IMR-90 (cell line): ENCODE results near the gene ATF6B. TPM values are rescaled to one million over a fixed set of nuclear protein-coding genes. Genes with fewer than 3 reads are reported as not detected.
"Not testable (repeated sequence)": the region's sequence is repeated elsewhere in the genome, so short reads cannot be mapped to it uniquely, and the experiment has no call there.

Source experiments
- ATAC-seq: fragments of 200-7000 bp; cut with Tn5 transposase; 2 replicates; pipeline ENCODE4 v1.9.1; 2020; ENCODE audit warnings: low read depth, mild to moderate bottlenecking, moderate library complexity
- BruUV-seq: library from RNA; stranded (reverse); fragments of 400-500 nt; replicated peaks from 2 replicates; lab custom pipeline; 2021; lab: Mats Ljungman, UMichigan
- CTCF ChIA-PET: fragments of 300-600 bp; formaldehyde crosslinking; extraction: SDS; loops from one replicate; lab custom pipeline; 2021; ENCODE audit warnings: antibody characterized with exemption; lab: Yijun Ruan, JAX
- POLR2A ChIA-PET: fragments of 300-600 bp; sonication (Branson Sonifier 250); formaldehyde crosslinking; loops from one replicate; lab custom pipeline; 2022; ENCODE audit warnings: antibody characterized with exemption; ENCODE audit not compliant: unreplicated experiment; lab: Charles Lee
- DNase-seq: peaks from one replicate; pipeline ENCODE4 v3.0.0; 2013
- H2AFZ ChIP-seq: replicated peaks from 2 replicates; pipeline ENCODE3; 2013; ENCODE audit warnings: low read length, mild to moderate bottlenecking; ENCODE audit not compliant: poor library complexity
- H2AK5ac ChIP-seq: 2 replicates; pipeline ENCODE4 v1.6.1; 2013; ENCODE audit warnings: low read depth, low read length, inconsistent platforms
- H2AK9ac ChIP-seq: replicated peaks from 2 replicates; pipeline ENCODE3; 2013; ENCODE audit warnings: mild to moderate bottlenecking, low read depth, low read length, moderate library complexity; ENCODE audit not compliant: poor library complexity
- H2BK120ac ChIP-seq: 2 replicates; pipeline ENCODE4 v1.6.1; 2013; ENCODE audit warnings: low read depth, low read length, inconsistent platforms
- H2BK15ac ChIP-seq: 3 replicates; pipeline ENCODE4 v1.6.1; 2013; ENCODE audit warnings: low read depth, low read length, inconsistent platforms
- H2BK20ac ChIP-seq: 2 replicates; pipeline ENCODE4 v1.6.1; 2013; ENCODE audit warnings: low read depth, mild to moderate bottlenecking, inconsistent platforms, low read length, moderate library complexity
- H2BK5ac ChIP-seq: 2 replicates; pipeline ENCODE4 v1.6.1; 2013; ENCODE audit warnings: mild to moderate bottlenecking, low read depth, low read length, inconsistent platforms; ENCODE audit not compliant: poor library complexity, severe bottlenecking
- H3K14ac ChIP-seq: replicated peaks from 2 replicates; pipeline ENCODE4 v1.6.1; 2013; ENCODE audit warnings: low read depth, low read length, inconsistent platforms
- H3K18ac ChIP-seq: 2 replicates; pipeline ENCODE4 v1.6.1; 2013; ENCODE audit warnings: low read depth, low read length, control low read depth
- H3K23ac ChIP-seq: 2 replicates; pipeline ENCODE4 v1.6.1; 2013; ENCODE audit warnings: low read depth, low read length, inconsistent platforms
- H3K27ac ChIP-seq: 2 replicates; pipeline ENCODE4 v1.5.1; 2013; ENCODE audit warnings: mild to moderate bottlenecking, control low read depth, low read length; ENCODE audit not compliant: insufficient read depth
- H3K27me3 ChIP-seq: 2 replicates; pipeline ENCODE4 v1.6.1; 2013; ENCODE audit warnings: low read length; ENCODE audit not compliant: control insufficient read depth, insufficient read depth
- H3K36me3 ChIP-seq: 2 replicates; pipeline ENCODE4 v1.6.1; 2013; ENCODE audit warnings: low read length, mixed read lengths; ENCODE audit not compliant: control insufficient read depth, insufficient read depth
- H3K4ac ChIP-seq: 2 replicates; pipeline ENCODE4 v1.6.1; 2013; ENCODE audit warnings: low read depth, low read length, inconsistent platforms
- H3K4me1 ChIP-seq: 2 replicates; pipeline ENCODE4 v1.6.1; 2013; ENCODE audit warnings: low read length, mixed read lengths; ENCODE audit not compliant: control insufficient read depth, insufficient read depth
- H3K4me2 ChIP-seq: 2 replicates; pipeline ENCODE4 v1.6.1; 2013; ENCODE audit warnings: low read depth, mild to moderate bottlenecking, control low read depth, low read length, moderate library complexity
- H3K4me3 ChIP-seq: 2 replicates; pipeline ENCODE4 v1.5.1; 2013; ENCODE audit warnings: low read depth, mild to moderate bottlenecking, control low read depth, low read length, moderate library complexity; ENCODE audit not compliant: insufficient read depth
- H3K56ac ChIP-seq: 2 replicates; pipeline ENCODE4 v1.6.1; 2013; ENCODE audit warnings: low read length, inconsistent platforms; ENCODE audit not compliant: insufficient read depth; ENCODE audit errors: extremely low read depth
- H3K79me1 ChIP-seq, 2 experiments: 2 replicates each; pipeline ENCODE4 v1.6.1; 2013; ENCODE audit warnings: low read length in 2 of 2, inconsistent platforms in 1 of 2, low read depth in 1 of 2
- H3K9ac ChIP-seq: 2 replicates; pipeline ENCODE4 v1.6.1; 2013; ENCODE audit warnings: low read depth, low read length, control low read depth
- H3K9me1 ChIP-seq: 2 replicates; pipeline ENCODE4 v1.6.1; 2013; ENCODE audit warnings: low read length, inconsistent platforms; ENCODE audit not compliant: insufficient read depth
- H3K9me3 ChIP-seq: 2 replicates; pipeline ENCODE4 v1.6.1; 2013; ENCODE audit warnings: low read length; ENCODE audit not compliant: control insufficient read depth, insufficient read depth
- H4K20me1 ChIP-seq: 2 replicates; pipeline ENCODE4 v1.6.1; 2013; ENCODE audit warnings: low read length, inconsistent platforms; ENCODE audit not compliant: insufficient read depth
- H4K5ac ChIP-seq: 2 replicates; pipeline ENCODE4 v1.6.1; 2013; ENCODE audit warnings: mild to moderate bottlenecking, low read depth, low read length, control low read depth
- H4K8ac ChIP-seq, 2 experiments: 2 replicates each; pipeline ENCODE4 v1.6.1; 2013; ENCODE audit warnings: low read depth in 2 of 2, low read length in 2 of 2, control low read depth in 1 of 2, inconsistent platforms in 1 of 2
- H4K91ac ChIP-seq: 2 replicates; pipeline ENCODE4 v1.6.1; 2013; ENCODE audit warnings: low read depth, low read length, inconsistent platforms; ENCODE audit not compliant: insufficient read depth
- CEBPB ChIP-seq: IDR thresholded peaks from 2 replicates; pipeline ENCODE4 v1.6.1; 2012; ENCODE audit warnings: low read depth, low read length, improper control_type of control experiment
- SMC3 ChIP-seq: fragments of 150-350 bp; IDR thresholded peaks from 2 replicates; pipeline ENCODE4 v1.6.1; 2016; ENCODE audit warnings: low read depth, mild to moderate bottlenecking, antibody characterized with exemption, low read length, moderate library complexity
- WGBS, 2 experiments: methylation state at CpG; one replicate each; pipeline versions ENCODE4 v1.1.5 to v1.1.7; 2013; ENCODE audit warnings: missing lambda C conversion rate in 2 of 2; ENCODE audit not compliant: insufficient read length in 1 of 2; ENCODE audit errors: extremely low coverage in 2 of 2; 5-methylcytosine and 5-hydroxymethylcytosine counted together
- dilution Hi-C: fragments of 300-500 bp; cut with HindIII; formaldehyde crosslinking; loops from one replicate; pipeline ENCODE4 v1.14.3; 2018; ENCODE audit warnings: low sequenced_read_pairs; ENCODE audit not compliant: unreplicated experiment
- in situ Hi-C: fragments of 300-500 bp; cut with MboI; formaldehyde crosslinking; loops from 3 replicates; pipeline ENCODE4 v1.14.3; 2019; ENCODE audit warnings: low sequenced_read_pairs, inconsistent platforms, mixed read lengths
- intact Hi-C: fragments of 100-400 bp; cut with micrococcal nuclease; formaldehyde crosslinking; loops from 2 replicates; pipeline ENCODE4 v1.10.0; 2022
- polyA plus RNA-seq, 3 experiments: library from polyadenylated mRNA; depleted of rRNA; stranded (reverse); fragments of >200 nt; gene quantifications; 2 replicates each; pipeline ENCODE4 v1.2.3, GENCODE V29; 2012; ENCODE audit warnings: low replicate concordance in 1 of 3
- total RNA-seq: library from RNA; depleted of rRNA; stranded (reverse); fragments of >200 nt; gene quantifications from 2 replicates; pipeline ENCODE4 v1.2.3, GENCODE V29; 2012

The ATF6B gene
- total and polyA plus RNA-seq, 2 of the 4 experiments (the other 2 are of a cell fraction) = 7.9 to 69.6 TPM

- no peak overlapping the region for H2AK5ac ChIP-seq
- H4K5ac ChIP-seq = no peak overlapping the region
- no peak overlapping the region for H4K91ac ChIP-seq
- ChIA-PET CTCF (interaction anchor here (0.9 kb wide), 2 partner anchors 10 kb away, joined by 3 to 4 read pairs; no protein-coding TSS in a partner anchor), POLR2A (no interaction called here)
- no peaks in the 10 kb centered on the region for H4K20me1 ChIP-seq
- H3K14ac ChIP-seq = no peak overlapping the region
- H2BK15ac ChIP-seq = no peak overlapping the region; the same call in 2 of the 3 replicates
- no peak overlapping the region for H3K4me2 ChIP-seq
- H2BK20ac ChIP-seq = peak overlapping the region; percentile 4; the same call in 1 of the 2 replicates
- peaks cover 2% of the 10 kb centered on the region; the same call in 1 of the 2 replicates for H3K36me3 ChIP-seq
- in situ Hi-C loops = no loop called here
- no peak for DNase-seq
- no peak overlapping the region for H2BK120ac ChIP-seq
- H3K4me1 ChIP-seq = peaks cover 4% of the 10 kb centered on the region; the same call in 1 of the 2 replicates
- peak; percentile 54; the same call in 1 of the 2 replicates for TF ChIP-seq CEBPB
- no peak for TF ChIP-seq SMC3
- no peak overlapping the region for H3K18ac ChIP-seq
- no peak for ATAC-seq
- no peaks in the 10 kb centered on the region for H3K79me1 ChIP-seq
- intact Hi-C loops = no loop called here
- H3K56ac ChIP-seq = no peak overlapping the region
- WGBS, 2 experiments = no CpG with 5 or more reads among the region's 1 CpG
- no peak overlapping the region for H3K4me3 ChIP-seq
- 0 out of 2 replicates have a peak, but pooled peaks cover 3% of the 10 kb centered on the region for H3K9me1 ChIP-seq
- no peak overlapping the region for H3K23ac ChIP-seq
- H4K8ac ChIP-seq = no peak overlapping the region
- no peak overlapping the region for H2AFZ ChIP-seq
- dilution Hi-C loops = no loop called here
- 0 out of 2 replicates have a peak overlapping the region, but pooled peaks have one; percentile 17 for H3K9ac ChIP-seq
- H3K27ac ChIP-seq = no peak overlapping the region
- peaks cover 2% of the 10 kb centered on the region; the same call in 1 of the 2 replicates for H3K9me3 ChIP-seq
- BruUV-seq = no TSS peak
- no peak overlapping the region for H2AK9ac ChIP-seq
- H3K27me3 ChIP-seq = peaks cover 27% of the 10 kb centered on the region
- H2BK5ac ChIP-seq = no peak overlapping the region
- no peak overlapping the region for H3K4ac ChIP-seq
Measured at GRCh38 chr6:32146287-32146686, 18.2 kb upstream of the ATF6B start.

GRCh38 chr6:32144238-32144637 lies 16.2 kb upstream of the ATF6B start:
- H3K27me3 ChIP-seq = peaks cover 27% of the 10 kb centered on the region
- DNase-seq, H3K4me3 ChIP-seq, H3K9ac ChIP-seq, H2BK20ac ChIP-seq, dilution Hi-C loops, H3K27ac ChIP-seq, H2BK15ac ChIP-seq, H3K18ac ChIP-seq, H3K4me2 ChIP-seq, H2BK120ac ChIP-seq, H2AK9ac ChIP-seq, H2AFZ ChIP-seq, H3K36me3 ChIP-seq, in situ Hi-C loops, H3K14ac ChIP-seq, H4K5ac ChIP-seq, H3K4ac ChIP-seq, H3K23ac ChIP-seq, H3K9me1 ChIP-seq, H3K4me1 ChIP-seq, H3K56ac ChIP-seq, H4K8ac ChIP-seq, H2BK5ac ChIP-seq, H4K20me1 ChIP-seq, H4K91ac ChIP-seq, H3K79me1 ChIP-seq, BruUV-seq, H3K9me3 ChIP-seq, intact Hi-C loops, ATAC-seq, CTCF ChIA-PET, H2AK5ac ChIP-seq: not testable (repeated sequence)
- POLR2A ChIA-PET = interaction anchor here (0.6 kb wide), 1 partner anchor 16 kb away, joined by 6 read pairs; the partner anchor contains the start of gene ATF6B
- WGBS, 2 experiments = no CpG with 5 or more reads among the region's 7 CpGs
